MM.1S (cell line): ENCODE measurements around the gene TTC39C.

ENCODE experiments used
- DNase-seq: peaks from one replicate; pipeline ENCODE4 v3.0.0-alpha.2; 2015
- H2AFZ ChIP-seq: fragments of 300-600 bp; sonication (generic); 2 replicates; pipeline ENCODE4 v1.6.0; 2016; ENCODE audit warnings: antibody characterized with exemption, low read length
- H3F3A ChIP-seq: fragments of 300-600 bp; sonication (generic); 2 replicates; pipeline ENCODE4 v1.6.1; 2016; ENCODE audit warnings: mild to moderate bottlenecking, antibody characterized with exemption, low read length, moderate library complexity, mixed read lengths; ENCODE audit not compliant: insufficient read depth
- H3K27ac ChIP-seq: fragments of 300-600 bp; sonication (generic); 2 replicates; pipeline ENCODE4 v1.5.1; 2016; ENCODE audit warnings: mild to moderate bottlenecking, low read length
- H3K27me3 ChIP-seq: fragments of 300-600 bp; sonication (generic); replicated peaks from 2 replicates; pipeline ENCODE4 v1.6.0; 2016; ENCODE audit warnings: low read length; ENCODE audit not compliant: insufficient read depth
- H3K36me3 ChIP-seq: fragments of 300-600 bp; sonication (generic); replicated peaks from 2 replicates; pipeline ENCODE4 v1.6.1; 2016; ENCODE audit warnings: mild to moderate bottlenecking, low read length, mixed read lengths; ENCODE audit not compliant: insufficient read depth
- H3K4me1 ChIP-seq: fragments of 300-600 bp; sonication (generic); 2 replicates; pipeline ENCODE4 v1.6.1; 2016; ENCODE audit warnings: low read length, mixed read lengths
- H3K4me2 ChIP-seq: fragments of 300-600 bp; sonication (generic); 2 replicates; pipeline ENCODE4 v1.6.0; 2016; ENCODE audit warnings: low read depth, low read length
- H3K4me3 ChIP-seq: fragments of 300-600 bp; sonication (generic); 2 replicates; pipeline ENCODE4 v1.5.1; 2016; ENCODE audit warnings: low read length, mixed read lengths
- H3K79me2 ChIP-seq: fragments of 300-600 bp; sonication (generic); 2 replicates; pipeline ENCODE4 v1.6.1; 2016; ENCODE audit warnings: mixed run types, low read length, mixed read lengths
- H3K9ac ChIP-seq: fragments of 300-600 bp; sonication (generic); 2 replicates; pipeline ENCODE4 v1.6.1; 2016; ENCODE audit warnings: low read length, mixed read lengths
- H3K9me2 ChIP-seq: fragments of 300-600 bp; sonication (generic); replicated peaks from 2 replicates; pipeline ENCODE4 v1.6.1; 2016; ENCODE audit warnings: mild to moderate bottlenecking, low read length, mixed read lengths; ENCODE audit not compliant: insufficient read depth
- H3K9me3 ChIP-seq: fragments of 300-600 bp; sonication (generic); replicated peaks from 2 replicates; pipeline ENCODE4 v1.6.1; 2016; ENCODE audit warnings: mild to moderate bottlenecking, low read length, mixed read lengths; ENCODE audit not compliant: insufficient read depth
- H4K20me1 ChIP-seq: fragments of 300-600 bp; sonication (generic); 2 replicates; pipeline ENCODE4 v1.6.1; 2016; ENCODE audit warnings: mild to moderate bottlenecking, low read length, moderate library complexity, mixed read lengths; ENCODE audit not compliant: insufficient read depth
- CTCF ChIP-seq: fragments of 300-600 bp; sonication (generic); IDR thresholded peaks from 2 replicates; pipeline ENCODE4 v1.5.1; 2016; ENCODE audit warnings: antibody characterized with exemption, low read length, mixed read lengths
- EZH2 ChIP-seq: fragments of 300-600 bp; sonication (generic); optimal IDR thresholded peaks from 2 replicates; pipeline ENCODE3; 2017; ENCODE audit warnings: low read depth, mild to moderate bottlenecking, antibody characterized with exemption, low read length, mixed read lengths

The TTC39C gene

DNA sequence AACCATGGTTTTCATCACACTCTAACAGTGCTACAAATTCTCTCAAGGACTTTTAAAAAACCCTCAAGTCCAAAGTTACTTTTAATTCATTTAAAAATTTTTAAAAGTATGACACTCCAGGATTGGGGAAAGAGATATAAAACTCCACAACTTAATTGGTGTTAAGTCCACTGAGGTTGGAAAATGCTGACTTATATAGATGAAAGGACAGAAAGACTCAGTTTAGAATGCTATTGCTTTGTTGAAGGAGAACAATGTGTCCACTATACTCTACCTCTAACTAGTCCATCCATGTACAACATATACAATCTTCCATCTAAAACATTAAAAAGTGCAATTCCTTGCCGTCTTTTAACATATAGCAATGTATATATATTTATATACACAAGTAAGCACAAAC is 165.5 kb downstream of the TTC39C start:
- no peak for DNase-seq
- no peak for TF ChIP-seq CTCF
- Histone ChIP-seq H3K27me3 (no peaks in the 10 kb centered on the region), H3K27ac (no peak overlapping the region), H3F3A (peaks cover 22% of the 10 kb centered on the region), H4K20me1 (no peaks in the 10 kb centered on the region), H2AFZ (no peak overlapping the region), H3K9ac (no peak overlapping the region), H3K4me3 (no peak overlapping the region), H3K36me3 (no peaks in the 10 kb centered on the region), H3K9me2 (no peaks in the 10 kb centered on the region), H3K4me2 (no peak overlapping the region), H3K9me3 (no peaks in the 10 kb centered on the region), H3K79me2 (no peaks in the 10 kb centered on the region), H3K4me1 (peaks cover 17% of the 10 kb centered on the region)

DNA sequence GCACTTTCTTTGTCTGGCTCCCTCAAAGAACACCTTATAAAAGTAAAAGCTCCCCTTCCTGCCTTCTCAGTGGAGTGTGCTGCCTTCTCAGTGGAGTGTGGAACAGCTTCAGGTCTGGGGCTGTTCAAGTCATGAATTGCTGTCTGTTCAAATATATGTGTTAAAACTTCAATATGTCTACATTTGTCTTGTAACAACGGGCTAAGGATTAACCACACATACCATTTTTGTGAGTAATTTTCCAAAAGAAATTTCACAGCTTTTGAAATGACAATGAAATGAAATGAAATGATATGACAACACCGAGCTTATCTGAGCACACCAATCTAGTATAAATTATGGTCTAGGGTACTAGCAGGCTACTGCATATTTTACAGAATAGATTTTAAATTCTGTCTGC is 167.3 kb downstream of the TTC39C start:
- H3K4me1 ChIP-seq = peaks cover 16% of the 10 kb centered on the region
- no peak overlapping the region for H2AFZ ChIP-seq
- no peaks in the 10 kb centered on the region for H4K20me1 ChIP-seq
- no peak overlapping the region for H3K4me2 ChIP-seq
- no peaks in the 10 kb centered on the region for H3K36me3 ChIP-seq
- H3K9me3 ChIP-seq = no peaks in the 10 kb centered on the region
- no peak for TF ChIP-seq EZH2
- no peak overlapping the region for H3K9ac ChIP-seq
- no peak overlapping the region for H3K4me3 ChIP-seq
- no peak overlapping the region for H3K27ac ChIP-seq
- DNase-seq = no peak
- H3F3A ChIP-seq = peaks cover 19% of the 10 kb centered on the region
- no peaks in the 10 kb centered on the region for H3K27me3 ChIP-seq
- H3K9me2 ChIP-seq = no peaks in the 10 kb centered on the region
- no peaks in the 10 kb centered on the region for H3K79me2 ChIP-seq
